AG04450 (cell line): ENCODE results near the gene BCCIP. TPM values are rescaled to one million over a fixed set of nuclear protein-coding genes. Genes with fewer than 3 reads are reported as not detected.

Source experiments
- CTCF ChIA-PET: fragments of 300-600, 350-600 bp; formaldehyde crosslinking; extraction: SDS; loops from one replicate; lab custom pipeline; 2022; ENCODE audit warnings: antibody characterized with exemption, inconsistent platforms; lab: Charles Lee
- POLR2A ChIA-PET: fragments of 350-600 bp; formaldehyde crosslinking; extraction: SDS; loops from one replicate; lab custom pipeline; 2021; ENCODE audit warnings: antibody characterized with exemption, inconsistent platforms; lab: Yijun Ruan, JAX
- DNase-seq: peaks from one replicate; pipeline ENCODE4 v3.0.0-alpha.2; 2011; ENCODE audit warnings: low read depth, low spot score
- H3K27ac ChIP-seq: one replicate; pipeline ENCODE4 v1.5.1; 2012; ENCODE audit warnings: low read depth, low read length, control low read depth
- H3K27me3 ChIP-seq: one replicate; pipeline ENCODE4 v1.6.0; 2012; ENCODE audit warnings: low read length; ENCODE audit not compliant: control insufficient read depth, insufficient read depth
- H3K4me3 ChIP-seq: 2 replicates; pipeline ENCODE4 v1.5.1; 2011; ENCODE audit warnings: mild to moderate bottlenecking, low read depth, low read length, control low read depth
- H3K9me3 ChIP-seq: 2 replicates; pipeline ENCODE4 v1.5.1; 2012; ENCODE audit warnings: low read length; ENCODE audit not compliant: control insufficient read depth, insufficient read depth
- CTCF ChIP-seq: IDR thresholded peaks from 2 replicates; pipeline ENCODE4 v1.5.1; 2011; ENCODE audit warnings: low read depth, low read length, control low read depth, inconsistent platforms
- polyA plus RNA-seq: library from polyadenylated mRNA; depleted of rRNA; stranded (reverse); fragments of >200 nt; gene quantifications from 2 replicates; pipeline ENCODE4 v1.2.3, GENCODE V29; 2011

Gene BCCIP
- polyA plus RNA-seq, 1 experiment, result 63.8 TPM

GRCh38 chr10:125828311-125828710 lies 5.0 kb downstream of the BCCIP start:
- TF ChIP-seq CTCF, result no peak
- Histone ChIP-seq H3K27me3 (no peaks in the 10 kb centered on the region), H3K27ac (no peak overlapping the region), H3K9me3 (no peaks in the 10 kb centered on the region), H3K4me3 (no peak overlapping the region)
- no peak for DNase-seq
- CTCF ChIA-PET, result no interaction called here
- POLR2A ChIA-PET, result no interaction called here

- CTCF ChIA-PET, result no interaction called here
Measured at GRCh38 chr10:125836746-125837145, 13.4 kb downstream of the BCCIP start.

GRCh38 chr10:125838802-125839575 lies 15.6 kb downstream of the BCCIP start:
- Histone ChIP-seq H3K4me3 (no peak overlapping the region), H3K27ac (no peak overlapping the region), H3K9me3 (no peaks in the 10 kb centered on the region), H3K27me3 (no peaks in the 10 kb centered on the region)
- DNase-seq, result no peak
- ChIA-PET POLR2A (interaction anchor here (1.1 kb wide), 1 partner anchor 16 kb away, joined by 3 read pairs; the partner anchor contains the start of genes BCCIP and UROS), CTCF (no interaction called here)
- TF ChIP-seq CTCF, result no peak

More at GRCh38 chr10:125836746-125837145, 13.4 kb downstream of the BCCIP start:
- H3K9me3 ChIP-seq, result no peaks in the 10 kb centered on the region
- no peak overlapping the region for H3K4me3 ChIP-seq
- no peaks in the 10 kb centered on the region for H3K27me3 ChIP-seq
- POLR2A ChIA-PET, result no interaction called here
- no peak for DNase-seq
- no peak for TF ChIP-seq CTCF
- H3K27ac ChIP-seq, result no peak overlapping the region

- no peak for DNase-seq
- Histone ChIP-seq H3K9me3 (no peaks in the 10 kb centered on the region), H3K27me3 (no peaks in the 10 kb centered on the region), H3K27ac (no peak overlapping the region), H3K4me3 (no peak overlapping the region)
- TF ChIP-seq CTCF, result no peak
- ChIA-PET CTCF (no interaction called here), POLR2A (no interaction called here)
Measured at GRCh38 chr10:125840406-125840805, 17.1 kb downstream of the BCCIP start.

DNA sequence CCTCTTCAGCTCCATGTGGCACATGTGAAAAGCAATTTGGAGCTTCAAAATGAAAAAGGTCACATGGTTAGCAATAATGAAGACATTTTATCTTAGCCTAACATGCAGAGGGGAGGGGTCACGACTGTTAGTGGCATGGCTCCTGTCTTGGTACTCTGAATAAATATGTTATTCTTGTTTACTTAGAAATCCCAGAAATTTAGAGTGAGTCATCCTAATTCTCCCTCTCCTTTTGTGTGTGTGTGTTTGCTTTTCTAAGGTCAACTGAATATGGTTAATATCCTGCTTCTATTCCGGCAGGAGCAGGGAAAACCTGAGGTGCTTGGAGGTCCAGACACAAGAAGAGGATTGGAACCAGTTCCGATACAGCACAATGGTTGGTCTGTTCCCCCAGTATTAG lies 17.6 kb downstream of the BCCIP start:
- TF ChIP-seq CTCF, result no peak
- no peaks in the 10 kb centered on the region for H3K9me3 ChIP-seq
- DNase-seq, result no peak
- H3K4me3 ChIP-seq, result no peak overlapping the region
- ChIA-PET POLR2A (no interaction called here), CTCF (no interaction called here)
- H3K27ac ChIP-seq, result no peak overlapping the region
- no peaks in the 10 kb centered on the region for H3K27me3 ChIP-seq
